ENCODE data around the gene ASMTL.
A peak's percentile ranks its signal among the peaks of the same experiment; 100 is the strongest.
"Not testable (repeated sequence)": the region's sequence is repeated elsewhere in the genome, so short reads cannot be mapped to it uniquely, and the experiment has no call there.

The ASMTL gene, protein sequence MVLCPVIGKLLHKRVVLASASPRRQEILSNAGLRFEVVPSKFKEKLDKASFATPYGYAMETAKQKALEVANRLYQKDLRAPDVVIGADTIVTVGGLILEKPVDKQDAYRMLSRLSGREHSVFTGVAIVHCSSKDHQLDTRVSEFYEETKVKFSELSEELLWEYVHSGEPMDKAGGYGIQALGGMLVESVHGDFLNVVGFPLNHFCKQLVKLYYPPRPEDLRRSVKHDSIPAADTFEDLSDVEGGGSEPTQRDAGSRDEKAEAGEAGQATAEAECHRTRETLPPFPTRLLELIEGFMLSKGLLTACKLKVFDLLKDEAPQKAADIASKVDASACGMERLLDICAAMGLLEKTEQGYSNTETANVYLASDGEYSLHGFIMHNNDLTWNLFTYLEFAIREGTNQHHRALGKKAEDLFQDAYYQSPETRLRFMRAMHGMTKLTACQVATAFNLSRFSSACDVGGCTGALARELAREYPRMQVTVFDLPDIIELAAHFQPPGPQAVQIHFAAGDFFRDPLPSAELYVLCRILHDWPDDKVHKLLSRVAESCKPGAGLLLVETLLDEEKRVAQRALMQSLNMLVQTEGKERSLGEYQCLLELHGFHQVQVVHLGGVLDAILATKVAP

DNA sequence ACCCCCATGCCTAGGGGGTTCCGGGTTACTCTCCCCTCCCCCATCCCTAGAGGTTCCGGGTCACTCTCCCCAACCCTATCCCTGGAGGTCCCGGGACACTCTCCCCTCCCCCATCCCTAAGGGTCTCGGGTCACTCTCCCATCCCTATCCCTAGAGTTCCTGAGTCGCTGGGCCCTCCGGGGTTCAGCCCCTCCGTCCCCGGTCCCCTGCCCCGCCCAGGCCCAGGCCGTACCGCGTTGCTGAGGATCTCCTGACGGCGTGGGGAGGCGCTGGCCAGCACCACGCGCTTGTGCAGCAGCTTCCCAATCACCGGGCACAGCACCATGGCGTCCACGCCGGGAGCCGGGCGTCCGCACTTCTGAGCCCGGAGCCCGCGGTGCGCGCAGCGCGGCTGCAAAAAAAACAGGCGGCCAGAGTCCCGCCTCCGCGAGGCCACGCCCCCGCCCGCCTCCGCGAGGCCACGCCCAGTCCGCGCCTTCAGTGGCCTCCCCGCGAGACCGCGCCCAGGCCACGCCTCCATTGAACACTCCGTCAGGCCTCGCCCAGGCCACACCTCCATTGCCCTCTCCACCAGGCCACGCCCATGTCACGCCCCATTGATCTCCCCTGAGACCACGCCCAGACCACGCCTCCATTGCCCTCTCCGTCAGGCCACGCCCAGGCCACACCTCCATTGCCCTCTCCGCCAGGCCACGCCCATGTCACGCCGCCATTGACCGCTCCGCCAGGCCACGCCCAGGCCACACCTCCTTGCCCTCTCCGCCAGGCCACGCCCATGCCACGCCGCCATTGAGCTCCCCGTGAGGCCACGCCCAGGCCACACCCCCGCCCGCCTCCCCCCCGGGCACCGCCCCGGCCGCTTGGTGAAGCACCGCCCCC, at the start of gene ASMTL:
TSS of gene ASMTL (minus strand) at position 394 of the 879 bp plus-strand sequence. CDS start at position 325, 69 bp downstream.
- DNase-seq (ENCODE audit: low spot score) = peak; percentile 94

DNA sequence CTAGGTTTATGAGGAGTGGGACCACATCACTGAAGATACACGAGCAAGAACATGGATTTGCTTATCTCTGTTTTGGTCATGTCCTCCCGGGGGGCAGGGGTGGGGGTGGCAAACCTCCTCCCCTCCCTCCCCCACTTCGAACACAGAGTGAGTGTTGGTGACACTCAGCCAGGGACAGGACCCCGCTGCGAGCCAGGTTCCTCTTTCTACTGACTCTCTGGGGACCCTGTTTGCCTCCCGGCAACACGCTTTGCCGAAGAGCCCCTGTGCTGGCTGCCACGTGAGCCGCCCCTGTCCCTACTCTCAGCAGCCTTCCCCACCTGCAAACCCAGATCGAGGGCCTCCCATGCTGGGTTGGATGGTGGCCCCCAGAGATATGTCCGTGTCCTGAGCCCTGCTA, 49.5 kb upstream of the ASMTL start:
- DNase-seq (ENCODE audit: low spot score) = no peak

DNA sequence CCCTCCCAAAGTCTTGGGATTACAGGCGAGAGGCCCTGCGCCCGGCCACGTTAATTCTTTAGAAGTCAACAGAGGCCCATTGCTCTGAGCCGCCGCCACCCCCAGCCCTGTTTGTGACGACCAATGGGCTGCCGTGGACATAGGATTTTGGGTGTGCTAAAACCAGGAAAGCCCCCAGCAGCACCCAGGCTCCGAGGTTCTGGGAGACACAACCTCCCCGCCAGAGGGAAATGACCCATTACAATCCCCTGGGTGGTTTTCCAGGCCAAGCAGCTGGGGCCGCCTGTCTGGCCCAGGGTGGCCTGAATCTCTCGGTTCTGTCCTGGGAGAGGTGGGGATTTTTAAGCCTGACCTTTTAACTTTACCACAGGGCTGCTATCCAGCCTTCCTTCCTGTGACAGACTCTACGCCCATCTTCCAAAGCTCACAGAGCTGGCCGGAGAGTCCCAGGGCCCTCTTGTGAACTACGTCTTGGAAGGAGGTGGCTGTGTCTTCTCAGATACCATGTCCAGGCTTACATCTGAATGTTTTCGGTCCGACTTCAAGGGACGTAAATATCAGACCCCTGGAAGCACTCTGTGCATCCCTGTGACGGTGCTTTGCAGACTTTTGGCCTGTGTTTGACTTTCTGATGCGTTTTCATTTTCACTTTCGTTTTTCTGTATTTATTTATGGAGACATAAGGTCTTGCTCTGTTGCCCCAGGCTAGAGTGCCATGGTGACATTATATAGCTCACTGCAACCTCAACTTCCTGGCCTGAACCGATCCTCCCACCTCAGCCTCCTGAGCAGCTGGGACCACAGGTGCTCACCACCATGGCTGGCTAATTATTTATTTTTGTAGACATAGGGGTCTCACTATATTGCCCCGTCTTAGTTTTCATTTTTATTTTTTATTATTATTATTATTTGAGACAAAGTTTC, 48.3 kb upstream of the ASMTL start:
- DNase-seq (ENCODE audit: low spot score) = no peak

DNA sequence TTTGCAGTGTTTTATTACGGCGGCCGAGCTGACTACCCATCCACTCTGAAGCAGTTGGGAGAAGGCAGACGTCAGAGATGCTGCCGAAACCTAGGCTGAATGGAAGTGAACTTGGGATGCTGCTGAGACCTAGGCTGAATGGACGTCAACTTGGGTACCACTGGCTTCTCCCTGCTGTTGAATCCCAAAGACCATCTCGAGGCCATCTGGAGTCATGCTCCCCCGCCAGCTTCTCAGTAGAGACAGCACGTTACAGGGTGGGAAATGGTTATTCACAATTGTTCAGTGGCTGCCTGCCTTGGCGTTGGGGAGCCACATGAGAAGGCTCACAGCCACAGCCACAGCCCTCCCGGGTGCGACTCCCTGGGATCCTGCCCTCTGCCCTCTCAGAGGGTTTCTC, 43.4 kb upstream of the ASMTL start:
- DNase-seq (ENCODE audit: low spot score) = no peak

DNA sequence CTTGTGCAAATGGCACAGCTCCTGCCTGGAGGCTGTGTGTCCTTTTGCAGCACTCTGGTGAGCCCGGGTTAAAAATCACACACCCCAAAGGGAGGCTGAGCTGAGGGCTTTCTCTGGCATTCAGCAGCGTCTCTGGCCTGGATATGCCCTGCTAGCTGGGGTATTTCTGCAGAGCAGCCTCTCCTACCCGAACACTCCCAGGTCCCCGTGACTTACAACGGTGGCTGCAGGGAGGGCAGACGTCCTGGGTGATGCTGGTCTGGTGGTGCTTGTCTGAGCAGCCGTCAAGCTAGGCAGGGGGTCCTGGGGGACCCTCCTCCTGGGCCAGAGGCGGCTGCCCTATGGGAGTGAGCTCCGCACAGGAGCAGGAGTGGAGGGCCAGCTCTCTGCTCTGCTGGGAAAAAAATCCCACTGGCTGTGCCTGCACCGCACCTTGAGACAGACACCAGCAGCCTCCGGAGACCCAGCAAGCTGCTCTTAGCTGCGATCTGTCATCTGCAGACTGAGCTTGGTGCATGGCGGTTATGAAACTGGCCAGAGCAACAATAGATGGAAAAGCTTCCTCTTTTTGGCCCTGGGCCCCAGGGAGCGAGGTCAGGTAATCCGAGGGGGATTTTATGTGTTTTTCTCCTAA, 41.3 kb upstream of the ASMTL start:
- no peak for DNase-seq (ENCODE audit: low spot score)

DNA sequence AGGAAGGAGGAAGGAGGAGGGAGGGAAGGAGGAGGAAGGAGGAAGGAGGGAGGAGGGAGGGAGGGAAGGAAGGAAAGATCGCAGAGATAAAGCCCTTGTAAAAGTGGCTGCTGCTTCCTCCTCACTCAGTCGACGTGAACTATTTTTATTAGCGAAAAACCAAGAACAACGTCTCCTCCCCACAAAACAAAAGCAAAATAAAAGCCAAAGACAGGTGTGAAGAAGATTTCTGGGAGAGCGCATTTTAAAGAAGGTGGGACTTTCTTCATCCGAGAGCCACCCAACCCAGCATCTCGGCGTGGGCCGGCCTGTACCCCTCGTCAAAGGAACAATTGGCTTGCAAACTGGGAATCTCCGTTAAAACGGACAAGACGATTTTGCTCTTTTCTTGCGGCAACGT, 40.7 kb upstream of the ASMTL start:
- DNase-seq (ENCODE audit: low spot score) = no peak

DNA sequence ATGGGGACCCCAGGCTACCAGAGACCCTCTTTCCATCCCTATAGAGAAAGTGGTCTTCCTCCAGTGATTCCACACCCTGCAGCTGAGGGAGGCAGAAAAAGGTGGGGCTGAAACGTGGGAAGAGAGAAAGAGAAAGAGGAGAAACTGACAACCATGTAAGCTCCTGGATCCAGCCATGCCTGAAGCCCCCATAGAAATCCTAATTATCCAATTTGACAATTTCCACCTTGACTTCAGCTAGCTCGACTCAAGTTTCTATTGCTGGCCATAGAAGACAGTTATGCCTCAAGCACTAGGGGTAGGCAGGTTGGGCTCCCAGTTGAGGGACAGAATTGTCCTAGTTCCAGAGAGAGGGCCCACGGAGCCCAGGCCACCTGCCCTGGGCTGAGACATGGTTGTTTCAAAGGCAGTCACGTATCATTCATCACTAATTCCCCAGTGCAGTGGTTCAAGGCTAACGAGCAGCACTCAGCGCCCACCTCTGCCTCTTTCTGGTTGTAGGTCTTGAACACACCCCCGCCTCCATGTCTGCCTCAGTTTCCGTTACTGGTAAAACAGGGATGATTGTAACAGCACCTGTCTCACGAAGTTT, 39.8 kb upstream of the ASMTL start:
- no peak for DNase-seq (ENCODE audit: low spot score)

DNA sequence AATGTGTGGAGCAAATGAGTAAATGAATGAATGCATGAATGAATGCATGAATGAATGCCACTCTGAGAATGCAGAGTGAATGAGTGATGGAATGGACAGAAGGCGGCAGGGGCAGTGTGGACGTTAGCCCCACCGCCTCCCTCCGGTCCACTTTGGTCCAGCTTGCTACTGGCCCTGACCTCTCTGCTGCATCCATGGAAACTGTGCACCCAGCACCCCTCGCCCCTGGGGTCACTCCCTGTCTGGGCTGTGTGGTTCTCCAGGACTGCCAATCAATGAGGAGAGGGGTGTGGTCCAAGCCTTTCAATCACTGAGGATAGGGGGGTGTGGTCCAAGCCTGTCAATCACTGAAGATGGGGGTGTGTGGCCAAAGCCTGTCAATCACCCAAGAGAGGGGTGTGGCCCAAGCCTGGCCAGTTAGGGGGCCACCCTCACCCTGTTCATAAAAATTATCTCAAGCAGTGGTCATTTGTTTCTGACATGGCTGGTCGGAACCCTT, 39.2 kb upstream of the ASMTL start:
- DNase-seq (ENCODE audit: low spot score) = peak; percentile 34

DNA sequence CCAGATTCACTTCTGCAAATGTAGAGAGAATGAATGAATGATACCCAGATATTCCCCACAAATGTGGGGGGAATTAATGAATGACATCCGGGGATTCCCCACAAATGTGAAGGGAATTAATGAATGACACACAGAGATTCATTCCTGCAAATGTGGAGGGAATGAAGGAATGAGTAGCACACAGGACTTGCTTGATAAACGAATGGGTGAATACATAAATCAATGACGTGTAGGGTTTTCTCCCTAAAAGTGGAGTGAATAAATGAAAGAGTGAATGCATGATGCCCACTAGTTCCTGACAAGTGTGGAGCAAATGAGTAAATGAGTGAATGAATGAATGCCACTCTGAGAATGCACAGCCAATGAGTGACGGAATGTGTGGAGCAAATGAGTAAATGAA, 38.5 kb upstream of the ASMTL start:
- not testable (repeated sequence) for DNase-seq (ENCODE audit: low spot score)

DNA sequence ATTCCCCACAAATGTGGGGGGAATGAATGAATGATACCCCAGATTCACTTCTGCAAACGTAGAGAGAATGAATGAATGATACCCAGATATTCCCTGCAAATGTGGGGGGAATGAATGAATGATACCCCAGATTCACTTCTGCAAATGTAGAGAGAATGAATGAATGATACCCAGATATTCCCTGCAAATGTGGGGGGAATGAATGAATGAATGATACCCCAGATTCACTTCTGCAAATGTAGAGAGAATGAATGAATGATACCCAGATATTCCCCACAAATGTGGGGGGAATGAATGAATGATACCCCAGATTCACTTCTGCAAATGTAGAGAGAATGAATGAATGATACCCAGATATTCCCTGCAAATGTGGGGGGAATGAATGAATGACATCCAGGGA, 38.0 kb upstream of the ASMTL start:
- DNase-seq (ENCODE audit: low spot score) = not testable (repeated sequence)

DNA sequence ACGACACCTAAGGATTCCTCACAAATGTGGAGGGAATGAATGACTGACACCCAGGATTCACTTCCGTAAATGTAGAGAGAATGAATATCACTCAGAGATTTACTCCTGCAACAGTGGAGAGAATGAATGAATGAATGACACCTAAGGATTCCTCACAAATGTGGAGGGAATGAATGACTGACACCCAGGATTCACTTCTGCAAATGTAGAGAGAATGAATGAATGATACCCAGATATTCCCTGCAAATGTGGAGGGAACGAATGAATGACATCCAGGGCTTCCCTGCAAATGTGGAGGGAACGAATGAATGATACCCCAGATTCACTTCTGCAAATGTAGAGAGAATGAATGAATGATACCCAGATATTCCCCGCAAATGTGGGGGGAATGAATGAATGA, 36.6 kb upstream of the ASMTL start:
- DNase-seq (ENCODE audit: low spot score) = not testable (repeated sequence)

DNA sequence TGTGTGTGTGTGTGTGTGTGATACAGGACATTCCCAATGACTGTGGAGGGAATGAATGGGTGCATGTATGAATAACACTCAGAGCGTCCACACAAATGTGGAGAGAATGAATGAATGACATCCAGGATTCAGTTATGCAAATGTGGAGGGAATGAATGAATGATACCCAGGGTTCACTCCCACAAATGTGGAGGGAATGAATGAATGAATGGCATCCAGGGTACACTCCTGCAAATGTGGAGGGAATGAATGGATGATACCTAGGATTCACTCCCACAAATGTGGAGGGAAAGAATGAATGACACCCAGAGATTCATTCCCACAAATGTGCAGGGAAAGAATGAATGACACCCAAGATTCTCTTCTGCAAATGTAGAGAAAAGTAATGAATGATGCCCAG, 36.0 kb upstream of the ASMTL start:
- DNase-seq (ENCODE audit: low spot score) = no peak

DNA sequence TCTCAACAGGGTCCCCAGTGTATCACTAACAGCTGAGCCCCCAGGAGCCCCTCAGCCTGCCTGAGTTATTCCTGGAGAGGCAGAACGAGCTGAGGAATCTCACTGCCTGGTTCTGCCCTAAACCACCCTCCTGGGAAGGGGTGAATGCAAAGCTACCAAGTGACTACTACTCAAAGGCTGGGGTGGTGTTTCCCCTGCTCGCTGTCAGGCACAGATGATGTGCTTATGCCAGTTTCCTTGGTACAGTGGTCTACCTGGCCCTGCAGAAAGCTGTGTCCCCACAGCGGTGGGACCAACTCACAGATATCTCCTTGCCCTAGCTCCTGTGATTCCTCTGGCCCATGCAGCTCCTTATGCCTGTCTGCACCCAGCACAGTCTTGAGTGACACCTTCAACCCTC, 35.4 kb upstream of the ASMTL start:
- no peak for DNase-seq (ENCODE audit: low spot score)

DNA sequence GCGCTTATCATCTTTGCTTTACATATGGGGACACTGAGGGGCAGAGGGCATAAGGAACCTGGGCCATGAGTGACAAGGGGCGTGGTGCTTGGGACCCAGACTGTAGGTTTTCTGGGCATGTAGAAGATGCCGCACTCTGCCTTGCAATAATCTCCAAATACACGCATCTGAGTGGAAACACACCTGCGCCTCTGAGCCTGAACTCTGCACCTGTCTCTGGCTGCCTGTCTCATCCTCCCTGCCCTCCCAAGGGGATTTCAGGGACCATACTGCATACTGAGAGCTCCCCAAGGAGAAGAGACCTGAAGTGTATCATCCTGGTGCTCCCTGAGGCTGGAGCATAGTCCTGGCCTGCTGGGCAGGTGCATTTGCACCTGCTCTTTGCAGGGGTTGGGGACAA, 34.7 kb upstream of the ASMTL start:
- DNase-seq (ENCODE audit: low spot score) = no peak

DNA sequence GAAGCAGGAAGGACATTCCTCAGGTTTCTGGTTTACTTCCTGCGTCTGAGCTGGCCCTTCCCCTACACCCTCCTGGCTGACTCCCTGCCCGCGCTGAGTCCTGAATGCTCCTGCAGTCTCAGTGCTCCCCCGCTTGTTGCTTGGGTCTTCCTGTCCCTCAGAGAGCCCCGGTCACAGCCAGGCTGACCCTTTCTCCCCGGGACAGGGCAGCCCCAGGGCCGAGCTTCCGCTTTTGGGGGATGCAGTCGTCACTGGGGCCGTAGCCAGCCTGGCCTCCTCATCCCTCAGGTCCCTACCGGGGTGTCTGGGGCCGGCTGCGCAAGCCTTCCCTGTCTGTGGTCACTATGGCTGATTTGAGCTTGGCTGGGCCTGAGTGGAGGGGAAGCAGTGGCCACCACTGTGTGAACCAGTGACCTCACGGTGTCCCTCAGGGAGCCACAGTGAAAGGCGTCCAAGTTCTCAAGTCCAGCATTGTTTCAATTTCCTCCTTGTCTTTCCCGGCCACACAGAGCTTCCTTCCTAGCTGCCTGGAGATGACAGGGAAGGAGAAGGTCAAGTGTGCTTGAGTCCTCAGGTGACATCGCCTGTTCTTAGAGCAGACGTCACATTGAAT, 34.1 kb upstream of the ASMTL start:
- DNase-seq (ENCODE audit: low spot score) = no peak

DNA sequence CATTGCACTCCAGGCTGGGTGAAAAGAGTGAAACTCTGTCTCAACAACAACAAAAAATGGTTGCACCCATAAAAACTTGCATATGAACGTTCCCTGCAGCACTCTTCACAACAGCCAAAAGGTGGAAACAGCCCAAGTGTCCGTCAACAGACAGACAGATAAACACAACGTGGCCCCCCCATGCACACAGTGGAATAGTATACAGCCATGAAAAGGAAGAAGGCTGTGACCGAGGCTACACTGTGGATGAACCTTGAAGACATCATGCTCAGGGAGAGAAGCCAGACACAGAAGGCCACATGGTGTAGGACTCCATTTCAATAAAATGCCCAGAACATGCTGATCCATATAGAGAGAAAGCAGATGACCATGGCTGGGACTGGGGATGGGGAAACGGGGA, 33.5 kb upstream of the ASMTL start:
- DNase-seq (ENCODE audit: low spot score) = no peak

DNA sequence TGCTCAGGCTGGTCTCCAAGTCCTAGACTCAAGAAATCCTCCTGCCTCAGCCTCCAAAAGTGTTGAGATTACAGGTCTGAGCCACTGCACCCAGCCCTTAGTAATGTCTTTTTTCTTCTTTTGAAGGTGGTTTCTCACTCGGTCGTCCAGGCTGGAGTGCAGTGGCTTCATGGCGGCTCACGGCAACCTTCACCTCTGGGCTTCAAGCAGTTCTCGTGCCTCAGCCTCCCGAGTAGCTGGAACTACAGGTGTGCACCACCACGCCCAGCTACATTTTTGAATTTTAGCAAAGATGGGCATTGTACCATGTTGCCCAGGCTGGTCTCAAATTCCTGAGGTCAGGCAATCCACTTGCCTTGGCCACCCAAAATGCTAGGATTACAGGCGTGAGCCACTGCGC, 32.3 kb upstream of the ASMTL start:
- DNase-seq (ENCODE audit: low spot score) = no peak

DNA sequence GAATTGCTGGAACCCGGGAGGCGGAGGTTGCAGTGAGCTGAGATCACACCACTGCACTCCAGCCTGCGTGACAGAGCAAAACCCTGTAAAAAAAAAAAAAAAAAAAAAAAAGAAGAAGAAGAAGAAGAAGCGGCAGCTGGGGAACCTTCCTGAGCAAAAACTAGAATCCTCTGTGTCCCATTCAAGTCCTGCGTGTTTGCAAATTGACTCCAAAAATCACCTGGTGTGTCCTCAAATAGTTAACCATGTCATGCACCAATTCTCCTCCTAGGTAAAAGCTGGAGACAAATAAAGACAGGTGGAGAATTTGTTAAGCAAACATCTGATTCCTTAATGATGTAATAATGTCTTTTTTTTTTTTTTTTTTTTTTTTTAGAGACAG, 31.9 kb upstream of the ASMTL start:
- no peak for DNase-seq (ENCODE audit: low spot score)

DNA sequence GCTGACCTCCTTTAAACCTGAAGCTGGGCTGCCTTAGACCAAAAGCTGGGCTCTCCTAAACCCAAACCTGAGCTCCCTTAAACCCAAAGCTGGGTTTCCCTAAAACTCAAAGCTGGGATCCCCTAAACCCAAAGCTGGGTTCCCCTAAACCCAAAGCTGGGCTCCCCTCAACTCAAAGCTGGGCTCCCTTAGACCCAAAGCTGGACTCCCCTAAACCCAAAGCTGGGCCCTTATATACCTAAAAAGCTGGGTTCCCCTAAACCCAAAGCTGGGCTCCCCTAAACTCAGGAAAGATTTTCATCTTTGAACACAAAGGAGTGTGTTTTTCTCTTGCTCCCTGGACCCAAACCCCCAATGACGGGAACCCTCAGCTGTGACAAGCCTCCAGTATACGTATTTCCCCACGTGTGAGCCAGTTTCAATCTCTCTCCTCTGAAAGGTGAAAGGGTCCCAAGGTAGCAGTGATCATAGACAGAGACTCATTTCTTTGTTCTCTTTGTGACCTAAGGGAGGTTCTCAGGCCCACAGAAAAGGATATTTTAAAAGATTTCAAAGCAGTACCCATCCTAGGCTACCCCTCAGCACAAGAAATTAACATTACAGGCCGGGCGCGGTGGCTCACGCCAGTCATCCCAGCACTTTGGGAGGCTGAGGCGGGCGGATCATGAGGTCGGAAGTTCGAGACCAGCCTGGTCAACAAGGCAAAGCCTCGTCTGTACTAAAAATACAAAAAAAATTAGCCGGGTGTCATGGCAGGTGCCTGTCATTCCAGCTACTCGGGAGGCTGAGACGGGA, 31.3 kb upstream of the ASMTL start:
- no peak for DNase-seq (ENCODE audit: low spot score)

All from COLO829 (cell line).